Adrenal gland (tissue), 12 donors: ENCODE results near the gene RPH3AL. TPM values are rescaled to one million over a fixed set of nuclear protein-coding genes. Genes with fewer than 3 reads are reported as not detected.

ENCODE experiments used
- DNase-seq, 7 donors: peaks; one replicate each; pipeline ENCODE4 v3.0.0-alpha.2; 2019 to 2020
- H3K27ac ChIP-seq, 5 donors: fragments of 200-600 bp; sonication (generic) in 4 of 5; 1 replicate in 3 of 5; 2 replicates in 2 of 5; pipeline versions ENCODE4 v1.5.1 to v1.8.0; 2016 to 2020; ENCODE audit warnings: mild to moderate bottlenecking in 1 of 5
- H3K27me3 ChIP-seq: fragments of 200-600 bp; 2 replicates; pipeline ENCODE4 v1.8.0; 2021
- H3K36me3 ChIP-seq, 2 donors: fragments of 200-600 bp; replicated peaks in 1 of 2; 1 replicate in 1 of 2; 2 replicates in 1 of 2; pipeline versions ENCODE4 v1.5.1 to v1.8.0; 2018 to 2022
- H3K4me1 ChIP-seq, 2 donors: fragments of 200-600 bp; replicated peaks in 1 of 2; 1 replicate in 1 of 2; 2 replicates in 1 of 2; pipeline versions ENCODE4 v1.5.1 to v1.8.0; 2018 to 2021
- H3K4me3 ChIP-seq, 4 donors: fragments of 200-600 bp; sonication (generic) in 3 of 4; one replicate each; pipeline ENCODE4 v1.5.1; 2016 to 2018
- H3K9me3 ChIP-seq, 3 donors: fragments of 200-600 bp; sonication (generic) in 1 of 3; replicated peaks in 1 of 3; 1 replicate in 2 of 3; 2 replicates in 1 of 3; pipeline versions ENCODE4 v1.5.1 to v1.8.0; 2016 to 2021
- CTCF ChIP-seq, 6 experiments: fragments of 450-650 bp in 4 of 6; fragments of 200-600 bp in 2 of 6; sonication (generic) in 1 of 6; IDR thresholded peaks; 1 replicate in 5 of 6; 2 replicates in 1 of 6; pipeline versions ENCODE4 v1.5.1 to v1.8.0; 2016 to 2021; ENCODE audit warnings: antibody characterized with exemption in 6 of 6, mild to moderate bottlenecking in 2 of 6, moderate library complexity in 1 of 6
- POLR2A ChIP-seq, 2 donors: fragments of 450-650 bp; IDR thresholded peaks; one replicate each; pipeline ENCODE4 v1.6.1; 2017; ENCODE audit warnings: antibody characterized with exemption in 2 of 2, mild to moderate bottlenecking in 2 of 2, moderate library complexity in 1 of 2
- WGBS, 4 donors: extraction: QIAGEN DNeasy Blood & Tissue Kit in 2 of 4; methylation state at CpG; one replicate each; pipeline versions ENCODE4 v1.1.5 to v1.1.7; 2013 to 2017; 5-methylcytosine and 5-hydroxymethylcytosine counted together
- intact Hi-C, 2 donors: fragments of 100-400 bp; cut with DNase I; formaldehyde crosslinking; loops; one replicate each; pipeline versions ENCODE4 v1.14.1 to v1.15.0; 2022 to 2023
- polyA plus RNA-seq, 3 donors: library from polyadenylated mRNA; stranded (reverse); fragments of 200-250 nt in 2 of 3; fragments of 350-450 nt in 1 of 3; fragmentation: Illumina TruSeq in 1 of 3; extraction: RNeasy Lipid Tissue Mini Kit (QIAGEN cat#74804) in 1 of 3; gene quantifications; one replicate each; pipeline ENCODE4 v1.2.3, GENCODE V29; 2013 to 2014
- total RNA-seq, 9 donors: library from RNA; depleted of rRNA in 4 of 9; stranded (reverse); fragments of >200 nt in 4 of 9; fragments of 120-200 nt in 1 of 9; fragmentation: NEBNext Ultra II Directional in 1 of 9; extraction: Animal tissue kit (Norgen Biotek cat#: 25700) in 1 of 9; gene quantifications; one replicate each; pipeline versions ENCODE4 v1.1.0 to v1.2.4, GENCODE V29; 2013 to 2023
- donor health status: healthy with polysubstance abuse.
- donor health status: Bipolar disorder and iron deficiency.
- donor health status: DM: yes; HTN: yes; CAD: no.
- donor health status: DM: no; HTN: no; CAD: no.
- donor health status: DM: no; HTN: no; CAD: no.
- donor health status: DM: yes; HTN: yes; CAD: no.

Gene RPH3AL
- total and polyA plus RNA-seq, 12 donors, result 7.7 to 79.2 (median 33.7) TPM

GRCh38 chr17:350706-351448, 1.7 kb downstream of the RPH3AL start:
- TF ChIP-seq POLR2A (IDR thresholded peaks at IDR 0.05) (no peak), CTCF (IDR thresholded peaks at IDR 0.05) (no peak)
- Histone ChIP-seq H3K4me1 (peaks cover 37 to 68% of the 10 kb centered on the region in 2 donors), H3K4me3 (no peak overlapping the region), H3K27me3 (no peaks in the 10 kb centered on the region), H3K36me3 (no peaks in the 10 kb centered on the region), H3K9me3 (no peaks in the 10 kb centered on the region), H3K27ac (peak overlapping the region; percentile 41 to 93 (median 75))
- DNase-seq, result peak; percentile 77 to 95 (median 90)
- WGBS, 4 donors, result 37 to 45% (median 41%) methylated on average over 8 of the region's 8 CpGs
- intact Hi-C loops, result no loop called here

GRCh38 chr17:349666-350065, 2.9 kb downstream of the RPH3AL start:
- TF ChIP-seq POLR2A (IDR thresholded peaks at IDR 0.05), result no peak
- TF ChIP-seq CTCF (IDR thresholded peaks at IDR 0.05), result no peak
- Histone ChIP-seq H3K36me3 (no peaks in the 10 kb centered on the region), H3K4me3 (no peak overlapping the region), H3K4me1 (peaks cover 37 to 68% of the 10 kb centered on the region in 2 donors), H3K27ac (peak overlapping the region in 4 of 5 donors; percentile 70 to 93 (median 82)), H3K27me3 (no peaks in the 10 kb centered on the region), H3K9me3 (no peaks in the 10 kb centered on the region)
- peak in 4 of 7 donors; percentile 40 to 68 (median 58) for DNase-seq
- WGBS, 4 donors, result 29 to 44% (median 40%) methylated on average over 3 of the region's 3 CpGs
- intact Hi-C loops, result no loop called here

- WGBS, 4 donors, result 68 to 77% (median 76%) methylated on average over 11 to 12 of the region's 12 CpGs
- H3K27me3 ChIP-seq, result no peaks in the 10 kb centered on the region
- DNase-seq, result peak in 3 of 7 donors; percentile 24 to 87 (median 42)
- peak overlapping the region in 4 of 5 donors; percentile 70 to 93 (median 82) for H3K27ac ChIP-seq
- H3K9me3 ChIP-seq, result no peaks in the 10 kb centered on the region
- no peaks in the 10 kb centered on the region for H3K36me3 ChIP-seq
- intact Hi-C loops, result no loop called here
- H3K4me1 ChIP-seq, result peaks cover 37 to 67% of the 10 kb centered on the region in 2 donors
- no peak overlapping the region for H3K4me3 ChIP-seq
- no peak for TF ChIP-seq POLR2A (IDR thresholded peaks at IDR 0.05)
- no peak for TF ChIP-seq CTCF (IDR thresholded peaks at IDR 0.05)
These were observed 3.7 kb downstream of the RPH3AL start for GRCh38 chr17:348692-349425.

GRCh38 chr17:348012-348411, 4.6 kb downstream of the RPH3AL start:
- Histone ChIP-seq H3K36me3 (no peaks in the 10 kb centered on the region), H3K4me1 (peaks cover 34 to 64% of the 10 kb centered on the region in 2 donors), H3K9me3 (no peaks in the 10 kb centered on the region), H3K27ac (peak overlapping the region in 4 of 5 donors; percentile 11 to 93 (median 64)), H3K27me3 (no peaks in the 10 kb centered on the region), H3K4me3 (no peak overlapping the region)
- DNase-seq, result peak in 4 of 7 donors; percentile 22 to 62 (median 38)
- intact Hi-C loops, result no loop called here
- TF ChIP-seq CTCF (IDR thresholded peaks at IDR 0.05) (no peak), POLR2A (IDR thresholded peaks at IDR 0.05) (no peak)
- 41 to 48% (median 46%) methylated on average over 2 of the region's 2 CpGs for WGBS, 4 donors
